ENCODE data around the gene NAP1L4.

DNA sequence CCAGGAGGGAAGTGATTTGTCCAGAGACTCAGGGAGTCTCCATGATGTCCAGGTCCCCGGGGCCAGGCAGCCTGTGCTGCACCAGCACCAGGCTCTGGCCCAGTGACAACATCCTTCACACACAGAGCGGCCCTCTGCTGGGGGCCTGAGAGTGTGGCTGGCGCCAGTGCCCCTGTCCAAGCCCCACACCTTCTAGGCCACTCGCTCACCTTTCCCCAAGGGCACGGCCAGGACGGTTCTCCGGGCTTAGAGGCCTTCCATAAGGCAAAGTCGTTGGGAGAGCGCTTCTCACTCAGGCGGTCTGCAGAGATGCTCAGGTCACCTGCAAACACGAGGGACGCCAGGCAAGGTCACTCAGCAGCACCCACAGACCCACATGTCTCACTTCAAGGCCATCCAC is 27.9 kb upstream of the NAP1L4 start:
- TF ChIP-seq, protein P1, sequence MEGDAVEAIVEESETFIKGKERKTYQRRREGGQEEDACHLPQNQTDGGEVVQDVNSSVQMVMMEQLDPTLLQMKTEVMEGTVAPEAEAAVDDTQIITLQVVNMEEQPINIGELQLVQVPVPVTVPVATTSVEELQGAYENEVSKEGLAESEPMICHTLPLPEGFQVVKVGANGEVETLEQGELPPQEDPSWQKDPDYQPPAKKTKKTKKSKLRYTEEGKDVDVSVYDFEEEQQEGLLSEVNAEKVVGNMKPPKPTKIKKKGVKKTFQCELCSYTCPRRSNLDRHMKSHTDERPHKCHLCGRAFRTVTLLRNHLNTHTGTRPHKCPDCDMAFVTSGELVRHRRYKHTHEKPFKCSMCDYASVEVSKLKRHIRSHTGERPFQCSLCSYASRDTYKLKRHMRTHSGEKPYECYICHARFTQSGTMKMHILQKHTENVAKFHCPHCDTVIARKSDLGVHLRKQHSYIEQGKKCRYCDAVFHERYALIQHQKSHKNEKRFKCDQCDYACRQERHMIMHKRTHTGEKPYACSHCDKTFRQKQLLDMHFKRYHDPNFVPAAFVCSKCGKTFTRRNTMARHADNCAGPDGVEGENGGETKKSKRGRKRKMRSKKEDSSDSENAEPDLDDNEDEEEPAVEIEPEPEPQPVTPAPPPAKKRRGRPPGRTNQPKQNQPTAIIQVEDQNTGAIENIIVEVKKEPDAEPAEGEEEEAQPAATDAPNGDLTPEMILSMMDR (IDR thresholded peaks at IDR 0.05) = no peak
- TF ChIP-seq POLR2A (IDR thresholded peaks at IDR 0.05) = no peak

All from lower leg skin (tissue), 3 donors.